ENCODE data around the gene ITPRIPL2.

ITPRIPL2 gene

GRCh38 chr16:19114359-19115147 is 789 bp downstream of the ITPRIPL2 start:
- TF ChIP-seq, protein P1, sequence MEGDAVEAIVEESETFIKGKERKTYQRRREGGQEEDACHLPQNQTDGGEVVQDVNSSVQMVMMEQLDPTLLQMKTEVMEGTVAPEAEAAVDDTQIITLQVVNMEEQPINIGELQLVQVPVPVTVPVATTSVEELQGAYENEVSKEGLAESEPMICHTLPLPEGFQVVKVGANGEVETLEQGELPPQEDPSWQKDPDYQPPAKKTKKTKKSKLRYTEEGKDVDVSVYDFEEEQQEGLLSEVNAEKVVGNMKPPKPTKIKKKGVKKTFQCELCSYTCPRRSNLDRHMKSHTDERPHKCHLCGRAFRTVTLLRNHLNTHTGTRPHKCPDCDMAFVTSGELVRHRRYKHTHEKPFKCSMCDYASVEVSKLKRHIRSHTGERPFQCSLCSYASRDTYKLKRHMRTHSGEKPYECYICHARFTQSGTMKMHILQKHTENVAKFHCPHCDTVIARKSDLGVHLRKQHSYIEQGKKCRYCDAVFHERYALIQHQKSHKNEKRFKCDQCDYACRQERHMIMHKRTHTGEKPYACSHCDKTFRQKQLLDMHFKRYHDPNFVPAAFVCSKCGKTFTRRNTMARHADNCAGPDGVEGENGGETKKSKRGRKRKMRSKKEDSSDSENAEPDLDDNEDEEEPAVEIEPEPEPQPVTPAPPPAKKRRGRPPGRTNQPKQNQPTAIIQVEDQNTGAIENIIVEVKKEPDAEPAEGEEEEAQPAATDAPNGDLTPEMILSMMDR (IDR thresholded peaks at IDR 0.05; ENCODE audit: extremely low read depth, missing control alignments), result no peak
- DNase-seq (ENCODE audit: low spot score), result peak; percentile 78

GRCh38 chr16:19115148-19116021 is 1.6 kb downstream of the ITPRIPL2 start:
- DNase-seq (ENCODE audit: low spot score), result no peak
- TF ChIP-seq, protein P1 (IDR thresholded peaks at IDR 0.05; ENCODE audit: extremely low read depth, missing control alignments), result peak; percentile 2

- TF ChIP-seq, protein P1 (IDR thresholded peaks at IDR 0.05; ENCODE audit: extremely low read depth, missing control alignments), result no peak
- DNase-seq (ENCODE audit: low spot score), result no peak
These were observed 3.1 kb downstream of the ITPRIPL2 start for GRCh38 chr16:19116711-19117449.

DNA sequence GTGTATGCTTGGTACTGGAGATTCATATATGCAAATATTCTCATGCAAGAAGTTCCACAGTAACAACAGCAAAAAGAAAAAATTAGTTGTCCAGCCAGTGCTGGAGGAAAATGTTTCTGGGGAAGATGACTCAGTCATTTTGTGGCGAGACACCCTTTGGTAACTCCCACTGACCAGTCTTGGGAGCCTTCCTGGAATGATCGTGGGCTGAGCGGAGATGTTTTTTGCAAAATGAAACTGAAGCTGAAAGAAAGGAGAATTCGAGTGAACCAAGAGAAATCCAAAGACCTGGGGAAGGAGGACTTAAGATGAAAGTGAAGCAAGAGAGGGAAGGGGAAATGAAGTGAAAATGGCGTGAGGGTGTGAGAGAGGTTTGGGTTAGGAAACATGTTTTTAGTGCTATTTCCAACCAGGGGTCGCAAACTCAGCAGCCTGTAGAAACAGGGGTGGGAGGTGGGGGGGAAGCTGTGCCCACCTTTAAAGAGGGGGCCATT is 5.2 kb downstream of the ITPRIPL2 start:
- TF ChIP-seq, protein P1 (IDR thresholded peaks at IDR 0.05; ENCODE audit: extremely low read depth, missing control alignments), result no peak
- no peak for DNase-seq (ENCODE audit: low spot score)

DNA sequence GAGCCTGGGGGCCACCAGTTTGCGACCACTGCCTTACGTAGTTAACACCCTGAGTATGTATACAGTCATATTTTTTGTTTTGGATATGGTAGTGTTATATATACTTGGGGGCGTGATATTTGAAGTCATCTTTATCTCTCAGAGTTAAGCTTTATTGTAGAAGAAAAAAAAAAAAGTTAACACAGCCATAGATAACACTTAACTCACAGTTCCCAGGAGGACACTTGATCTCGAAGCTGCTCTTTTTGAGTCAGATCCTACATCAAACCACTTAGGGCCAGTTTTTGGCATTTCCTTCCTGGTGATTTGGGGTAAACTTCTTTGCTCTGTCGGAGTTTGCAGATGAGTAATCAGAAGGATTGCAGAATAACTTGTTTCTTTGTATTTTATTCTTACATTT is 5.8 kb downstream of the ITPRIPL2 start:
- TF ChIP-seq, protein P1 (IDR thresholded peaks at IDR 0.05; ENCODE audit: extremely low read depth, missing control alignments), result no peak
- no peak for DNase-seq (ENCODE audit: low spot score)

GRCh38 chr16:19123535-19124178 is 9.9 kb downstream of the ITPRIPL2 start:
- TF ChIP-seq, protein P1 (IDR thresholded peaks at IDR 0.05; ENCODE audit: extremely low read depth, missing control alignments), result no peak
- DNase-seq (ENCODE audit: low spot score), result no peak
